Measurements from ENCODE around the gene TGFBR2. TPM values are rescaled to one million over a fixed set of nuclear protein-coding genes. Genes with fewer than 3 reads are reported as not detected.

Gene TGFBR2
- total RNA-seq (10 to 100 TPM; 36.4 to 61.2 TPM), polyA plus RNA-seq (10 to 100 TPM; 13.9 to 31.0 TPM)

GRCh38 chr3:30606301-30607031, at the start of gene TGFBR2:
Gene TGFBR2, plus strand, starts transcription at chr3:30606601. Its CDS starts 283 bp downstream, at chr3:30606884.
- Histone ChIP-seq H3K4me3 (ENCODE audit: low read depth in 1 of 3, low read length in 3 of 3) (peak within 1 kb of the TSS; percentile 90 to 98 (median 92)), H3K4me1 (ENCODE audit: control insufficient read depth in 4 of 4, insufficient read depth in 4 of 4, low read length in 3 of 4) (peaks cover 0 to 19% (median 7%) of the 10 kb centered on the region in 4 donors), H3K36me3 (ENCODE audit: control insufficient read depth in 4 of 4, insufficient read depth in 3 of 4, low read depth in 1 of 4, low read length in 3 of 4) (no peaks in the 10 kb centered on the region), H3K27ac (ENCODE audit: low read depth in 1 of 2, low read length in 2 of 2) (peak within 1 kb of the TSS; percentile 93 to 99), H3K9ac (ENCODE audit: low read depth in 1 of 2, low read length in 2 of 2) (peak within 1 kb of the TSS; percentile 87 to 92), H3K27me3 (ENCODE audit: control insufficient read depth in 4 of 4, insufficient read depth in 4 of 4, low read length in 3 of 4) (no peaks in the 10 kb centered on the region), H3K9me3 (ENCODE audit: control insufficient read depth in 4 of 4, low read length in 3 of 4) (no peaks in the 10 kb centered on the region)
- TF ChIP-seq FOXA1 (IDR thresholded peaks at IDR 0.05): peak; percentile 72
- TF ChIP-seq HNF4A (conservative IDR thresholded peaks at IDR 0.05): peak; percentile 64 to 72
- peak; percentile 78 to 81 for TF ChIP-seq RXRA (IDR thresholded peaks at IDR 0.05)
- peak; percentile 92 for TF ChIP-seq FOXA2 (IDR thresholded peaks at IDR 0.05)
- TF ChIP-seq YY1 (IDR thresholded peaks at IDR 0.05): peak; percentile 66
- TF ChIP-seq SP1 (IDR thresholded peaks at IDR 0.05): peak; percentile 68
- peak; percentile 21 for TF ChIP-seq HNF4G (IDR thresholded peaks at IDR 0.05)
- TF ChIP-seq ATF3 (IDR thresholded peaks at IDR 0.05): peak; percentile 76
- TF ChIP-seq ZBTB33 (IDR thresholded peaks at IDR 0.05): peak; percentile 33
- peak in 1 of 2 donors; percentile 33 for TF ChIP-seq GABPA (IDR thresholded peaks at IDR 0.05 in 1 of 2, conservative IDR thresholded peaks at IDR 0.05 in 1 of 2)
- peak; percentile 37 for TF ChIP-seq NR2F2 (IDR thresholded peaks at IDR 0.05)
- peak; percentile 85 for TF ChIP-seq MAX (IDR thresholded peaks at IDR 0.05)
- peak in 1 of 2 donors; percentile 73 for TF ChIP-seq EGR1 (IDR thresholded peaks at IDR 0.05; ENCODE audit: low read depth in 2 of 2)
- TF ChIP-seq CTCF (IDR thresholded peaks at IDR 0.05; ENCODE audit: low read depth, low read length, missing input control): no peak
- TF ChIP-seq RAD21 (IDR thresholded peaks at IDR 0.05): peak; percentile 65 to 73
- peak; percentile 85 for TF ChIP-seq TAF1 (conservative IDR thresholded peaks at IDR 0.05)
- peak; percentile 94 to 97 for TF ChIP-seq JUND (IDR thresholded peaks at IDR 0.05)
- peak; percentile 89 for TF ChIP-seq REST (IDR thresholded peaks at IDR 0.05)
- WGBS: under 1% methylated on average over 71 of the region's 71 CpGs
- DNase-seq (ENCODE audit: low spot score): peak; percentile 79
